ENCODE measurements around the gene GNB1L.

The GNB1L gene

DNA sequence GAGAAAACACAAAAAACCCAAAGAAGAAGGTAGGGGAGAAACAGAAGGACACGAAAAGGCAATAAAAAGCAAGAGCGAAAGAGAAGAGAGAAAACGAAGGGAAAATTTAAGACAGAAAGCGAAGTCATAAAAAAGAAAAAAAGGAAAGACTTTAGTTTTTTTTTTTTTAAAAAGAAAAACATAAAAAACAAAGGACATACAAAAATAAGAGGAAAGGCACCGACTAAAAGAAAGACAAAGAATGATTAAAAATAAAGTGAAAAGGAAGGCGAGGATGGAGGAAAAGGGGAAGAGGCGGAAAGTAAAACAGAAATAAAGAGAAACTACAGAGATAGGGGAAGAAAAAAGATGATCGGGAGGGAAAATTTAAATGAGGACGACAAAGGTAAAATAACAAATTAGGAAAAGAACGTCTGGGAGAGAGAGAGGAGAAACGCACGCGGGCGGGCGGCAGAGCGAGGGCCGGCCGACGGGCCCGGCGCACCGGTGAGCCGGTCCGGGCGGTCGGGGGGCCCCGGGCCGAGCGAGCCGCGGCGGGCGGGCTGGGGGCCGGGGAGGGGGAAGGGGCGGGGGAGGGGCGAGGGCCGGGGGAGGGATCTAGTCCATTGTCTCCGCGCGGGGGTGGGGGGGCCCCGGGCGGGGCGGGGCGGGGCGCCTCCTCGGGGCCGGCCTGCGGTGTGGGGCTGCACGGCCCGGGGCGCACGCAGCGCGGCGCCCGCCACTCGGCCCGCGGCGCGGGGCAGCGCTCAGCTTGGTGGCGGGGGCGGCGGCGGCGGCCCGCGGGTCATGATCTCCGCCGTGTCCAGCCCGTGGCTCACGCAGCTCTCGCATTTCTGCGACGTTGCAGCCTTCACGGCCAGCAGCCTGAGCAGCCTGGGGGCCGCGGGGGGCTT, 94.4 kb downstream of the GNB1L start, which contains the start of gene TBX1:
TBX1 (plus strand) TSS at position 721 of the 893 bp plus-strand sequence; CDS start at position 787, 66 bp downstream.
- no peak within 1 kb of the TSS for H3K9ac ChIP-seq (ENCODE audit: low read length)
- no peak for TF ChIP-seq EZH2phosphoT487 (IDR thresholded peaks at IDR 0.05; ENCODE audit: low read depth)
- TF ChIP-seq, protein P1, sequence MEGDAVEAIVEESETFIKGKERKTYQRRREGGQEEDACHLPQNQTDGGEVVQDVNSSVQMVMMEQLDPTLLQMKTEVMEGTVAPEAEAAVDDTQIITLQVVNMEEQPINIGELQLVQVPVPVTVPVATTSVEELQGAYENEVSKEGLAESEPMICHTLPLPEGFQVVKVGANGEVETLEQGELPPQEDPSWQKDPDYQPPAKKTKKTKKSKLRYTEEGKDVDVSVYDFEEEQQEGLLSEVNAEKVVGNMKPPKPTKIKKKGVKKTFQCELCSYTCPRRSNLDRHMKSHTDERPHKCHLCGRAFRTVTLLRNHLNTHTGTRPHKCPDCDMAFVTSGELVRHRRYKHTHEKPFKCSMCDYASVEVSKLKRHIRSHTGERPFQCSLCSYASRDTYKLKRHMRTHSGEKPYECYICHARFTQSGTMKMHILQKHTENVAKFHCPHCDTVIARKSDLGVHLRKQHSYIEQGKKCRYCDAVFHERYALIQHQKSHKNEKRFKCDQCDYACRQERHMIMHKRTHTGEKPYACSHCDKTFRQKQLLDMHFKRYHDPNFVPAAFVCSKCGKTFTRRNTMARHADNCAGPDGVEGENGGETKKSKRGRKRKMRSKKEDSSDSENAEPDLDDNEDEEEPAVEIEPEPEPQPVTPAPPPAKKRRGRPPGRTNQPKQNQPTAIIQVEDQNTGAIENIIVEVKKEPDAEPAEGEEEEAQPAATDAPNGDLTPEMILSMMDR (IDR thresholded peaks at IDR 0.05; ENCODE audit: low read depth, low read length), result no peak
- no peaks in the 10 kb centered on the region for H3K27me3 ChIP-seq (ENCODE audit: low read depth, low read length)
- no peak within 1 kb of the TSS for H3K4me2 ChIP-seq (ENCODE audit: low read length)
- H3K9me3 ChIP-seq (ENCODE audit: insufficient read depth, low read length), result no peaks in the 10 kb centered on the region
- no peaks in the 10 kb centered on the region for H3K36me3 ChIP-seq (replicated peaks; ENCODE audit: low read depth, low read length)
- H3K27ac ChIP-seq (ENCODE audit: low read length), result no peak within 1 kb of the TSS
- H3K4me1 ChIP-seq (ENCODE audit: low read length), result peaks cover 5% of the 10 kb centered on the region
- no peaks in the 10 kb centered on the region for H4K20me1 ChIP-seq (ENCODE audit: insufficient read depth, low read length)
- no peak within 1 kb of the TSS for H2AFZ ChIP-seq (ENCODE audit: low read depth, low read length)
- no peak within 1 kb of the TSS for H3K4me3 ChIP-seq (ENCODE audit: low read length)
- no peaks in the 10 kb centered on the region for H3K79me2 ChIP-seq (ENCODE audit: low read length)

GRCh38 chr22:19759427-19760057, 95.1 kb downstream of the GNB1L start:
- H3K4me3 ChIP-seq (ENCODE audit: low read length), result no peak overlapping the region
- H3K27ac ChIP-seq (ENCODE audit: low read length), result no peak overlapping the region
- H3K36me3 ChIP-seq (replicated peaks; ENCODE audit: low read depth, low read length), result no peaks in the 10 kb centered on the region
- H3K4me1 ChIP-seq (ENCODE audit: low read length), result peaks cover 5% of the 10 kb centered on the region
- no peaks in the 10 kb centered on the region for H4K20me1 ChIP-seq (ENCODE audit: insufficient read depth, low read length)
- no peaks in the 10 kb centered on the region for H3K9me3 ChIP-seq (ENCODE audit: insufficient read depth, low read length)
- no peak overlapping the region for H2AFZ ChIP-seq (ENCODE audit: low read depth, low read length)
- H3K27me3 ChIP-seq (ENCODE audit: low read depth, low read length), result no peaks in the 10 kb centered on the region
- no peak overlapping the region for H3K9ac ChIP-seq (ENCODE audit: low read length)
- H3K79me2 ChIP-seq (ENCODE audit: low read length), result no peaks in the 10 kb centered on the region
- H3K4me2 ChIP-seq (ENCODE audit: low read length), result no peak overlapping the region
- TF ChIP-seq, protein P1 (IDR thresholded peaks at IDR 0.05; ENCODE audit: low read depth, low read length), result no peak
- no peak for TF ChIP-seq EZH2phosphoT487 (IDR thresholded peaks at IDR 0.05; ENCODE audit: low read depth)

- Histone ChIP-seq H3K9ac (ENCODE audit: low read length) (no peak overlapping the region), H4K20me1 (ENCODE audit: insufficient read depth, low read length) (no peaks in the 10 kb centered on the region), H3K4me3 (ENCODE audit: low read length) (no peak overlapping the region), H3K9me3 (ENCODE audit: insufficient read depth, low read length) (no peaks in the 10 kb centered on the region), H2AFZ (ENCODE audit: low read depth, low read length) (no peak overlapping the region), H3K79me2 (ENCODE audit: low read length) (no peaks in the 10 kb centered on the region), H3K4me1 (ENCODE audit: low read length) (peaks cover 5% of the 10 kb centered on the region), H3K36me3 (replicated peaks; ENCODE audit: low read depth, low read length) (no peaks in the 10 kb centered on the region), H3K4me2 (ENCODE audit: low read length) (no peak overlapping the region), H3K27me3 (ENCODE audit: low read depth, low read length) (no peaks in the 10 kb centered on the region), H3K27ac (ENCODE audit: low read length) (no peak overlapping the region)
- TF ChIP-seq EZH2phosphoT487 (IDR thresholded peaks at IDR 0.05; ENCODE audit: low read depth), result no peak
- TF ChIP-seq, protein P1 (IDR thresholded peaks at IDR 0.05; ENCODE audit: low read depth, low read length), result no peak
Measured at GRCh38 chr22:19758896-19759426, 95.7 kb downstream of the GNB1L start.
